Suprapubic skin (tissue), 3 donors: Measurements from ENCODE around the gene SND1.

ENCODE experiments used
- CTCF ChIP-seq, 2 donors: fragments of 200-600 bp in 1 of 2; fragments of 450-650 bp in 1 of 2; sonication (generic) in 1 of 2; IDR thresholded peaks; one replicate each; pipeline ENCODE4 v1.5.1; 2016 to 2019; ENCODE audit warnings: antibody characterized with exemption in 2 of 2, mild to moderate bottlenecking in 1 of 2, moderate library complexity in 1 of 2
- EP300 ChIP-seq: sonication (generic); formaldehyde crosslinking; IDR thresholded peaks from one replicate; pipeline ENCODE4 v1.6.1; 2017; ENCODE audit warnings: antibody characterized with exemption
- POLR2A ChIP-seq, 2 donors: fragments of 450-650 bp; IDR thresholded peaks; one replicate each; pipeline ENCODE4 v1.6.1; 2017; ENCODE audit warnings: antibody characterized with exemption in 2 of 2, mild to moderate bottlenecking in 2 of 2, moderate library complexity in 2 of 2

GRCh38 chr7:128035712-128036111 lies 383.7 kb downstream of the SND1 start:
- TF ChIP-seq CTCF (IDR thresholded peaks at IDR 0.05): no peak
- TF ChIP-seq POLR2A (IDR thresholded peaks at IDR 0.05): no peak
- TF ChIP-seq EP300: no peak
